Fibroblast of pulmonary artery (primary cell): ENCODE results near the gene RBP5.

Experiments
- DNase-seq: peaks from one replicate; pipeline ENCODE4 v3.0.0-alpha.2; 2010; ENCODE audit warnings: low read depth
- H3K4me3 ChIP-seq: replicated peaks from 2 replicates; pipeline ENCODE4 v1.5.1; 2011; ENCODE audit warnings: low read depth, mild to moderate bottlenecking, control low read depth, low read length, moderate library complexity
- TF ChIP-seq, protein P1 (sequence below): IDR thresholded peaks from 2 replicates; pipeline ENCODE4 v1.5.1; 2011; ENCODE audit warnings: mild to moderate bottlenecking, control low read depth, low read length, inconsistent platforms; ENCODE audit errors: missing control alignments

Gene RBP5

DNA sequence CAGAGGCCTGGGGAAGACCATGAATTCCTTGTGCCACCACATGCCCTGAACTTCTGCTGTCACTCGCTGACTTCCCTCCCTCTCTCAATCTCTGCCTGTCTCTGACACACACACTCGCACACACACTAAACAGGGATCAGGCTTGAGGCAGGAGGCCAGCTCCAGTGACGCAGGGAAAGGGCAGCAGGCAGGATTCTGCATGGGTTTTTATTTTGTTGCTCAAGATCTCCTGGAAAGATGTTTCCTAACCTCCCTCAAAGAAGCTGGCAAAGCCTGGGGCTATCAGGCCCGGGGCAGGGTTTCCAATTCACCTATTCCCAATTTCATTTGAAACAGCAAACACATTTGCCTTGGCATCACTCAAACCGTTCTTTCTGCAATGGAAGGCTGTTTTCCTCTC is 33.1 kb upstream of the RBP5 start:
- H3K4me3 ChIP-seq = no peak overlapping the region
- TF ChIP-seq, protein P1, sequence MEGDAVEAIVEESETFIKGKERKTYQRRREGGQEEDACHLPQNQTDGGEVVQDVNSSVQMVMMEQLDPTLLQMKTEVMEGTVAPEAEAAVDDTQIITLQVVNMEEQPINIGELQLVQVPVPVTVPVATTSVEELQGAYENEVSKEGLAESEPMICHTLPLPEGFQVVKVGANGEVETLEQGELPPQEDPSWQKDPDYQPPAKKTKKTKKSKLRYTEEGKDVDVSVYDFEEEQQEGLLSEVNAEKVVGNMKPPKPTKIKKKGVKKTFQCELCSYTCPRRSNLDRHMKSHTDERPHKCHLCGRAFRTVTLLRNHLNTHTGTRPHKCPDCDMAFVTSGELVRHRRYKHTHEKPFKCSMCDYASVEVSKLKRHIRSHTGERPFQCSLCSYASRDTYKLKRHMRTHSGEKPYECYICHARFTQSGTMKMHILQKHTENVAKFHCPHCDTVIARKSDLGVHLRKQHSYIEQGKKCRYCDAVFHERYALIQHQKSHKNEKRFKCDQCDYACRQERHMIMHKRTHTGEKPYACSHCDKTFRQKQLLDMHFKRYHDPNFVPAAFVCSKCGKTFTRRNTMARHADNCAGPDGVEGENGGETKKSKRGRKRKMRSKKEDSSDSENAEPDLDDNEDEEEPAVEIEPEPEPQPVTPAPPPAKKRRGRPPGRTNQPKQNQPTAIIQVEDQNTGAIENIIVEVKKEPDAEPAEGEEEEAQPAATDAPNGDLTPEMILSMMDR = no peak
- DNase-seq = peak; percentile 38

DNA sequence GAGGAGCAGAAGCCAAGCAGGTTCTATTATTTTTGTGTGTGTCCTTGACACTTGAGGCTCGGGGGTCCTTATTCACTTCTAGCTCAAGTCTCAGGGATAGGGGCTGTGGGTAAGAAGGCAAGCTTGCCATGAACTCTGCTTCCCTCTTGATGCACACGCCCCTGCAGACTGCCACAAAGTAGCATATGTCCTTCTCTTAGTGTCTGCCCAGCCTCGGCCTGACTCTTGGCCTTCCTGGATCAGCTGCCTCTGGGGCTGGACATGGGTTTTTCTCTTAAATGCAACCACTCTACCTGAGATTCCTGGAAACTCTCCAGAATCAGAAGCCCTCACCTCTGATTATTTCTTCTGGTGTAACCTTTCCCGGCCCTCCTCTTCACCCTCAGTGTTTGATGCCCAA is 32.6 kb upstream of the RBP5 start:
- no peak for DNase-seq

DNA sequence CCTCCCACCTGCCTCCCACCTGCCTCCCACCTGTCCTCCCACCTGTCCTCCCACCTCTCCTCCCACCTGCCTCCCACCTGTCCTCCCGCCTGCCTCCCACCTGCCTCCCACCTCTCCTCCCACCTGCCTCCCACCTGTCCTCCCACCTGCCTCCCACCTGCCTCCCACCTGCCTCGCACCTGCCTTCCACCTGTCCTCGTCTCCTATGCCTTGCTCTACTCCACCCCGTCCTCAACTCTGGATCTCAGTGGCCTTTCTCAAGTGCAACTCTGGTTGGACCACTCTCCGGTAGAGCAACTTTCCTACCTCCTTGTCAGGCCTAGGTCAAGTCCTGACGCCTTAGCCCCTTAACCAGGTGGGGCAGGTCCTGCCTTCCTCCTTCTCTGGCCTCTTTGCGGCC is 31.5 kb upstream of the RBP5 start:
- TF ChIP-seq, protein P1 = no peak
- no peak overlapping the region for H3K4me3 ChIP-seq
- DNase-seq = no peak

More for the DNA sequence above, 32.6 kb upstream of the RBP5 start:
- TF ChIP-seq, protein P1 = no peak
- no peak overlapping the region for H3K4me3 ChIP-seq

DNA sequence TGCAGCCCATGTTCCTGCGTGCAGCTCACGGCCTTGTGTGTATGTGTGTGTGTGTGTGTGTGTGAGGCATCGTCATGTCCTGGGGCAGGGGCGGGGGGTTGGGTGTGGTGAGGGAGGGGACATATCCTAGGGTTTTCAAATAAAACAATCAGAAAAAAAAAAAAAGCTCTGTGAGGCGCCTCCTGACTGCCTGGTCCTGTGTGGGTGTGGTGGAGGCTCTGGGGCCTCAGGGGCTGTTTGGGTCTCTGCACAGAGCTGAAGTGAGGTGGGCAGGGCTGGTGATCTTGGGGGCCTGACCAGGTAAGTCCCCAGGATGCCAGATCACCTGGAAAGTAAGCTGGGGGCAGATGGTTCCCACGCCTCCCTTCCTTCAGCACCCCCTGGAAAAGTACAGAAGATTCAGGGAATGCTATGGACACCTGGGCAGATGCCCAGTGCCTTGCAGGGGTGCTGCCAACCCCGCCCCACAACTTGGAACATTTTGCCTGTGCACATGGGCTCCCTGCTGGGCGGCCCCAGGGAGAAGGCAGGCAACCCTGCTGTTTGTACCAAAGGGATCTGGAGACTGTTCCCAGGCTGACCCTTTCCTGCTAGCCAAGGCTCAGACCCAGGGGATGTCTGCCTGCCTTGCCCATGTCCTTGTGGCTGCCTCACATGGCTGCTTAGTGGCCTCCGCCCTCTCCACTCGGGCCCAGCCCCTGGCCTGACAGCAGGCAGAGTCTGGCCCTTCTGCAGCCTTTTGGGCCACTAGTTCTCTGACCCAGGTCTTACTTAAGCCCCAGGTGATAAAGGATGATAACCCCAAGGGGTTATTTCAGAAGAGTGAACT is 30.3 kb upstream of the RBP5 start:
- TF ChIP-seq, protein P1 = no peak
- H3K4me3 ChIP-seq = no peak overlapping the region
- DNase-seq = no peak

DNA sequence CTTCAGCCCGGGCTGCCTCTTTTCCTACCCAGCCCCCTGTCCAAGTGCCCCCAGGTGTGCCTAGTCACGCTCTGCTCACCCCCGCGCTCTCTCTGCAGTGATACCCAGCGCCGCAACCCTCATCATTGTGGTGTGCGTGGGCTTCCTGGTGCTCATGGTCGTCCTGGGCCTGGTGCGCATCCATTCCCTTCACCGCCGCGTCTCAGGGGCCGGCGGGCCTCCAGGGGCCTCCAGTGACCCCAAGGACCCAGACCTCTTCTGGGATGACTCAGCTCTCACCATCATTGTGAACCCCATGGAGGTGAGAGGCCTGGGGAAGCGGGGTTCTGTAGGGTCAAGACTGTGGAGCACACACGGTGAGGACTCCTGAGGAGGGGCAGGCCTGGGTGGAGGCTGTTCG is 28.7 kb upstream of the RBP5 start:
- TF ChIP-seq, protein P1 = no peak
- no peak for DNase-seq
- no peak overlapping the region for H3K4me3 ChIP-seq

DNA sequence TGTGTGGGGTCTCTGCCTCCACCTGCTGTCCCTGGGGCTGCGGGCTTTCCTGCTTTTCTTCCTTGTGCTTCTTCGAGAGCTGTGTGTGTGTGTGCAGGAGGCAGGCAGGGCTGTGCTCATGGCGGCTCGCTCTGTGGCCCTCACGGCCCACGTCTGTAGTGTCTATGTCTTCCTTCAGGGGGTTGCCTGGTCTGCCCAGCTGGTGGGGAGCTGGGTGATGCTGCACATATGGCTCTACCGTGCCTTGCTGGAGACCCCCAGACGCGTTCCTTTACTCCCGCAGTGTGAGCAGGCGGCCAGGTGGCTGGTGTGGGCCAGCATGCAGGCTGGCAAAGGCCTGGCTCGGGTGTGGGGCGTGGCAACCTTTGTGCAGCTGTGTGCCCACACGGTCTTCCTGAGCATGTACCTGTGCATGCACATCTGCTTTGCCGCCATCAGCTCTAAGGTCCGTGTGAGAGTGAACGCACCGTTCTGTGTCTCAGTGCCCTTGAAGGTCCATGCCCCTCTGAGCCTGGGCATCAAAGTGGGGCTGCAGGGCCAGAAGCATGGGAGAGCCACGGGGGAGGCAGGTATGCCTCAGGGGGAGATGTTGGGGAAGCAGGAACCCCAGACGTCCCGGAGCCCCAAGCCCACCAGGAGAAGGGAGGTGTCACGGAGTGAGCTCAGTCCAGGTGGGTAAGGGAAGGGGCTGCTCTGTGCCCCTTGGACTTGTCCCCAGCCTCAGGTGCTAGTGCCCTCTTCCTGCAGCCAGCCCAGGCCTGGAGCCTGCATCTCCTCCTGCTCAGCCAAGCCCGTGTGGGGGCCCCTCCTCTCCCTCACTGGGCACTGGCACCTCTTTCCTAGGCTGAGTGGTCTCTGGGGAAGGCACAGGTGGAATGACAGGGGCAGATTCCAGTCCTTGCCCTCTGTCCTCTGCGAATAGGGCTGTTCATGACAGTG is 27.8 kb upstream of the RBP5 start:
- TF ChIP-seq, protein P1 = no peak
- no peak for DNase-seq

More for the DNA sequence above, 27.8 kb upstream of the RBP5 start:
- no peak overlapping the region for H3K4me3 ChIP-seq
